Esophagus muscularis mucosa (tissue), 3 donors: ENCODE measurements around the gene RBL2.

Source experiments
- CTCF ChIP-seq, 3 experiments: fragments of 200-600 bp in 2 of 3; fragments of 450-650 bp in 1 of 3; sonication (generic) in 2 of 3; IDR thresholded peaks; one replicate each; pipeline ENCODE4 v1.5.1; 2017 to 2019; ENCODE audit warnings: antibody characterized with exemption in 3 of 3, mild to moderate bottlenecking in 2 of 3, moderate library complexity in 1 of 3
- POLR2A ChIP-seq: fragments of 450-650 bp; IDR thresholded peaks from one replicate; pipeline ENCODE4 v1.6.1; 2017; ENCODE audit warnings: antibody characterized with exemption, moderate library complexity, mild to moderate bottlenecking, low read depth
- POLR2AphosphoS5 ChIP-seq, 2 donors: sonication (generic); formaldehyde crosslinking; IDR thresholded peaks; one replicate each; pipeline ENCODE4 v1.6.1; 2017; ENCODE audit warnings: antibody characterized with exemption in 2 of 2

GRCh38 chr16:53511403-53512280 lies 77.4 kb downstream of the RBL2 start:
- TF ChIP-seq CTCF (IDR thresholded peaks at IDR 0.05) (no peak), POLR2AphosphoS5 (IDR thresholded peaks at IDR 0.05) (no peak), POLR2A (no peak)
